K562 (cell line): Measurements from ENCODE around the gene N4BP2. TPM values are rescaled to one million over a fixed set of nuclear protein-coding genes. Genes with fewer than 3 reads are reported as not detected.

Source experiments
- ELF1 ChIP-seq: fragments of 200-800 bp; sonication (Bioruptor generic); IDR thresholded peaks from 2 replicates; pipeline ENCODE4 v1.6.1; 2016; ENCODE audit warnings: missing genetic modification characterization, missing compliant biosample characterization
- GTF2E2 ChIP-seq: fragments of 200-800 bp; sonication (Bioruptor generic); IDR thresholded peaks from 2 replicates; pipeline ENCODE4 v1.6.1; 2016; ENCODE audit warnings: missing genetic modification characterization, missing compliant biosample characterization
- PKNOX1 ChIP-seq: fragments of 450-650 bp; IDR thresholded peaks from 2 replicates; pipeline ENCODE4 v1.6.1; 2016
- RBM22 ChIP-seq: fragments of 200-400 bp; formaldehyde crosslinking; IDR thresholded peaks from 2 replicates; pipeline ENCODE4 v1.6.1; 2018; ENCODE audit warnings: low read length, low read depth; ENCODE audit not compliant: poor library complexity, severe bottlenecking
- SAP30 ChIP-seq: fragments of 200-600 bp; sonication (generic); IDR thresholded peaks from 2 replicates; pipeline ENCODE4 v1.6.1; 2012; ENCODE audit warnings: borderline replicate concordance, low read depth, mild to moderate bottlenecking, moderate library complexity, low read length, control low read depth, inconsistent platforms; ENCODE audit not compliant: insufficient read depth, poor library complexity, severe bottlenecking
- STAG1 ChIP-seq: sonication (generic); formaldehyde crosslinking; IDR thresholded peaks from 2 replicates; pipeline ENCODE4 v1.5.0; 2020; ENCODE audit warnings: missing genetic modification reagents, borderline replicate concordance
- THRA ChIP-seq: fragments of 450-650 bp; IDR thresholded peaks from 2 replicates; pipeline ENCODE4 v1.6.1; 2017; ENCODE audit warnings: mild to moderate bottlenecking, moderate library complexity
- ZBTB7A ChIP-seq: IDR thresholded peaks from 2 replicates; pipeline ENCODE4 v1.6.1; 2011; ENCODE audit warnings: low read depth, mild to moderate bottlenecking, low read length, moderate library complexity, borderline replicate concordance; ENCODE audit not compliant: control insufficient read depth
- ZNF584 ChIP-seq: fragments of 200-800 bp; sonication (Bioruptor generic); IDR thresholded peaks from 2 replicates; pipeline ENCODE4 v1.6.1; 2016; ENCODE audit warnings: low read depth, mild to moderate bottlenecking, missing genetic modification characterization, missing compliant biosample characterization
- polyA plus RNA-seq, 8 experiments: library from polyadenylated mRNA; depleted of rRNA in 4 of 8; stranded (reverse) in 5 of 8; unstranded in 3 of 8; fragments of >200 nt; fragmentation: Nextera tagmentation in 2 of 8; fragmentation: Illumina TruSeq in 1 of 8; extraction: Ambion mirVana in 2 of 8; extraction: Trizol in 1 of 8; gene quantifications; 2 replicates each; pipeline versions ENCODE4 v1.2.1 to v1.2.3, GENCODE V29; 2011 to 2014; ENCODE audit warnings: inconsistent platforms in 1 of 8, missing spikeins in 1 of 8
- total RNA-seq, 7 experiments: library from RNA; depleted of rRNA in 6 of 7; stranded (reverse); fragments of >200 nt in 6 of 7; fragmentation: Illumina TruSeq in 2 of 7; extraction: Trizol in 2 of 7; gene quantifications; 2 replicates each; pipeline versions ENCODE4 v1.2.1 to v1.2.3, GENCODE V29; 2011 to 2021; ENCODE audit warnings: low replicate concordance in 1 of 7
- TF ChIP-seq, protein P1 (sequence below): fragments of 200-400 bp; formaldehyde crosslinking; IDR thresholded peaks from 2 replicates; pipeline ENCODE4 v1.6.1; 2017; ENCODE audit warnings: mild to moderate bottlenecking, low read depth, low read length, moderate library complexity
- TF ChIP-seq, protein P2 (sequence below), 2 experiments: IDR thresholded peaks; 2 replicates each; pipeline ENCODE4 v1.6.1; 2012; ENCODE audit warnings: improper control_type of control experiment in 2 of 2, low read depth in 2 of 2, low read length in 2 of 2, borderline replicate concordance in 1 of 2
- TF ChIP-seq, protein P3 (sequence below), 2 experiments: fragments of 200-800 bp in 1 of 2; sonication (Bioruptor generic) in 1 of 2; sonication (generic) in 1 of 2; formaldehyde crosslinking in 1 of 2; IDR thresholded peaks in 1 of 2; conservative IDR thresholded peaks in 1 of 2; 2 replicates each; pipeline versions ENCODE4 v1.5.0 to v1.6.1; 2016 to 2020; ENCODE audit warnings: missing compliant biosample characterization in 1 of 2, missing genetic modification characterization in 1 of 2, missing genetic modification reagents in 1 of 2
- TF ChIP-seq, protein P4 (sequence below): IDR thresholded peaks from 2 replicates; pipeline ENCODE4 v1.6.1; 2012; ENCODE audit warnings: low read depth, low read length, improper control_type of control experiment, borderline replicate concordance
- TF ChIP-seq, protein P5 (sequence below): fragments of 450-650 bp; formaldehyde crosslinking; IDR thresholded peaks from 2 replicates; pipeline ENCODE4 v1.4.0; 2020; ENCODE audit warnings: mild to moderate bottlenecking, mixed read lengths

The N4BP2 gene
- total and polyA plus RNA-seq, 9 of the 15 experiments (the other 6 are each of a cell fraction or from before 2014, with no cell fraction given): 2.7 to 12.6 (median 7.6) TPM

- TF ChIP-seq, protein P1, sequence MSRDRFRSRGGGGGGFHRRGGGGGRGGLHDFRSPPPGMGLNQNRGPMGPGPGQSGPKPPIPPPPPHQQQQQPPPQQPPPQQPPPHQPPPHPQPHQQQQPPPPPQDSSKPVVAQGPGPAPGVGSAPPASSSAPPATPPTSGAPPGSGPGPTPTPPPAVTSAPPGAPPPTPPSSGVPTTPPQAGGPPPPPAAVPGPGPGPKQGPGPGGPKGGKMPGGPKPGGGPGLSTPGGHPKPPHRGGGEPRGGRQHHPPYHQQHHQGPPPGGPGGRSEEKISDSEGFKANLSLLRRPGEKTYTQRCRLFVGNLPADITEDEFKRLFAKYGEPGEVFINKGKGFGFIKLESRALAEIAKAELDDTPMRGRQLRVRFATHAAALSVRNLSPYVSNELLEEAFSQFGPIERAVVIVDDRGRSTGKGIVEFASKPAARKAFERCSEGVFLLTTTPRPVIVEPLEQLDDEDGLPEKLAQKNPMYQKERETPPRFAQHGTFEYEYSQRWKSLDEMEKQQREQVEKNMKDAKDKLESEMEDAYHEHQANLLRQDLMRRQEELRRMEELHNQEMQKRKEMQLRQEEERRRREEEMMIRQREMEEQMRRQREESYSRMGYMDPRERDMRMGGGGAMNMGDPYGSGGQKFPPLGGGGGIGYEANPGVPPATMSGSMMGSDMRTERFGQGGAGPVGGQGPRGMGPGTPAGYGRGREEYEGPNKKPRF: no peak
- TF ChIP-seq, protein P2, sequence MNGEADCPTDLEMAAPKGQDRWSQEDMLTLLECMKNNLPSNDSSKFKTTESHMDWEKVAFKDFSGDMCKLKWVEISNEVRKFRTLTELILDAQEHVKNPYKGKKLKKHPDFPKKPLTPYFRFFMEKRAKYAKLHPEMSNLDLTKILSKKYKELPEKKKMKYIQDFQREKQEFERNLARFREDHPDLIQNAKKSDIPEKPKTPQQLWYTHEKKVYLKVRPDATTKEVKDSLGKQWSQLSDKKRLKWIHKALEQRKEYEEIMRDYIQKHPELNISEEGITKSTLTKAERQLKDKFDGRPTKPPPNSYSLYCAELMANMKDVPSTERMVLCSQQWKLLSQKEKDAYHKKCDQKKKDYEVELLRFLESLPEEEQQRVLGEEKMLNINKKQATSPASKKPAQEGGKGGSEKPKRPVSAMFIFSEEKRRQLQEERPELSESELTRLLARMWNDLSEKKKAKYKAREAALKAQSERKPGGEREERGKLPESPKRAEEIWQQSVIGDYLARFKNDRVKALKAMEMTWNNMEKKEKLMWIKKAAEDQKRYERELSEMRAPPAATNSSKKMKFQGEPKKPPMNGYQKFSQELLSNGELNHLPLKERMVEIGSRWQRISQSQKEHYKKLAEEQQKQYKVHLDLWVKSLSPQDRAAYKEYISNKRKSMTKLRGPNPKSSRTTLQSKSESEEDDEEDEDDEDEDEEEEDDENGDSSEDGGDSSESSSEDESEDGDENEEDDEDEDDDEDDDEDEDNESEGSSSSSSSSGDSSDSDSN (IDR thresholded peaks at IDR 0.05; ENCODE audit: borderline replicate concordance in 1 of 2, low read depth in 2 of 2, low read length in 2 of 2): no peak
- no peak for TF ChIP-seq RBM22
- TF ChIP-seq PKNOX1: no peak
- TF ChIP-seq, protein P3, sequence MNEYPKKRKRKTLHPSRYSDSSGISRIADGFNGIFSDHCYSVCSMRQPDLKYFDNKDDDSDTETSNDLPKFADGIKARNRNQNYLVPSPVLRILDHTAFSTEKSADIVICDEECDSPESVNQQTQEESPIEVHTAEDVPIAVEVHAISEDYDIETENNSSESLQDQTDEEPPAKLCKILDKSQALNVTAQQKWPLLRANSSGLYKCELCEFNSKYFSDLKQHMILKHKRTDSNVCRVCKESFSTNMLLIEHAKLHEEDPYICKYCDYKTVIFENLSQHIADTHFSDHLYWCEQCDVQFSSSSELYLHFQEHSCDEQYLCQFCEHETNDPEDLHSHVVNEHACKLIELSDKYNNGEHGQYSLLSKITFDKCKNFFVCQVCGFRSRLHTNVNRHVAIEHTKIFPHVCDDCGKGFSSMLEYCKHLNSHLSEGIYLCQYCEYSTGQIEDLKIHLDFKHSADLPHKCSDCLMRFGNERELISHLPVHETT (CRISPR knock-in tag; conservative IDR thresholded peaks at IDR 0.05 in 1 of 2, IDR thresholded peaks at IDR 0.05 in 1 of 2): no peak
- TF ChIP-seq, protein P4, sequence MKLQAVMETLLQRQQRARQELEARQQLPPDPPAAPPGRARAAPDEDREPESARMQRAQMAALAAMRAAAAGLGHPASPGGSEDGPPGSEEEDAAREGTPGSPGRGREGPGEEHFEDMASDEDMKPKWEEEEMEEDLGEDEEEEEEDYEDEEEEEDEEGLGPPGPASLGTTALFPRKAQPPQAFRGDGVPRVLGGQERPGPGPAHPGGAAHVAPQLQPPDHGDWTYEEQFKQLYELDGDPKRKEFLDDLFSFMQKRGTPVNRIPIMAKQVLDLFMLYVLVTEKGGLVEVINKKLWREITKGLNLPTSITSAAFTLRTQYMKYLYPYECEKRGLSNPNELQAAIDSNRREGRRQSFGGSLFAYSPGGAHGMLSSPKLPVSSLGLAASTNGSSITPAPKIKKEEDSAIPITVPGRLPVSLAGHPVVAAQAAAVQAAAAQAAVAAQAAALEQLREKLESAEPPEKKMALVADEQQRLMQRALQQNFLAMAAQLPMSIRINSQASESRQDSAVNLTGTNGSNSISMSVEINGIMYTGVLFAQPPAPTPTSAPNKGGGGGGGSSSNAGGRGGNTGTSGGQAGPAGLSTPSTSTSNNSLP: no peak
- no peak for TF ChIP-seq ZNF584
- TF ChIP-seq, protein P5, sequence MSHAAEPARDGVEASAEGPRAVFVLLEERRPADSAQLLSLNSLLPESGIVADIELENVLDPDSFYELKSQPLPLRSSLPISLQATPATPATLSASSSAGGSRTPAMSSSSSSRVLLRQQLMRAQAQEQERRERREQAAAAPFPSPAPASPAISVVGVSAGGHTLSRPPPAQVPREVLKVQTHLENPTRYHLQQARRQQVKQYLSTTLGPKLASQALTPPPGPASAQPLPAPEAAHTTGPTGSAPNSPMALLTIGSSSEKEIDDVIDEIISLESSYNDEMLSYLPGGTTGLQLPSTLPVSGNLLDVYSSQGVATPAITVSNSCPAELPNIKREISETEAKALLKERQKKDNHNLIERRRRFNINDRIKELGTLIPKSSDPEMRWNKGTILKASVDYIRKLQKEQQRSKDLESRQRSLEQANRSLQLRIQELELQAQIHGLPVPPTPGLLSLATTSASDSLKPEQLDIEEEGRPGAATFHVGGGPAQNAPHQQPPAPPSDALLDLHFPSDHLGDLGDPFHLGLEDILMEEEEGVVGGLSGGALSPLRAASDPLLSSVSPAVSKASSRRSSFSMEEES (CRISPR knock-in tag): no peak
- no peak for TF ChIP-seq GTF2E2 (tag)
- TF ChIP-seq ZBTB7A: no peak
- TF ChIP-seq THRA: no peak
- no peak for TF ChIP-seq STAG1 (CRISPR knock-in tag)
- TF ChIP-seq ELF1 (tag): 0 out of 2 replicates have a peak, but pooled peaks have one; percentile 18
- no peak for TF ChIP-seq SAP30
Observed at GRCh38 chr4:40055511-40055862, 1.2 kb upstream of the N4BP2 start (continued).
